Neural progenitor cell (in vitro differentiated cells): ENCODE results near the gene ATXN7L1.

Source experiments
- EZH2 ChIP-seq: fragments of 200-600 bp; sonication (generic); IDR thresholded peaks from 2 replicates; pipeline ENCODE4 v1.6.1; 2017; ENCODE audit warnings: antibody characterized with exemption, mild to moderate bottlenecking, moderate library complexity
- EZH2phosphoT487 ChIP-seq: fragments of 200-600 bp; sonication (generic); IDR thresholded peaks from 2 replicates; pipeline ENCODE4 v1.6.1; 2017; ENCODE audit warnings: antibody characterized with exemption
- TF ChIP-seq, protein P1 (sequence below): fragments of 200-600 bp; sonication (generic); IDR thresholded peaks from 2 replicates; pipeline ENCODE4 v1.5.1; 2017; ENCODE audit warnings: antibody characterized with exemption, mild to moderate bottlenecking

DNA sequence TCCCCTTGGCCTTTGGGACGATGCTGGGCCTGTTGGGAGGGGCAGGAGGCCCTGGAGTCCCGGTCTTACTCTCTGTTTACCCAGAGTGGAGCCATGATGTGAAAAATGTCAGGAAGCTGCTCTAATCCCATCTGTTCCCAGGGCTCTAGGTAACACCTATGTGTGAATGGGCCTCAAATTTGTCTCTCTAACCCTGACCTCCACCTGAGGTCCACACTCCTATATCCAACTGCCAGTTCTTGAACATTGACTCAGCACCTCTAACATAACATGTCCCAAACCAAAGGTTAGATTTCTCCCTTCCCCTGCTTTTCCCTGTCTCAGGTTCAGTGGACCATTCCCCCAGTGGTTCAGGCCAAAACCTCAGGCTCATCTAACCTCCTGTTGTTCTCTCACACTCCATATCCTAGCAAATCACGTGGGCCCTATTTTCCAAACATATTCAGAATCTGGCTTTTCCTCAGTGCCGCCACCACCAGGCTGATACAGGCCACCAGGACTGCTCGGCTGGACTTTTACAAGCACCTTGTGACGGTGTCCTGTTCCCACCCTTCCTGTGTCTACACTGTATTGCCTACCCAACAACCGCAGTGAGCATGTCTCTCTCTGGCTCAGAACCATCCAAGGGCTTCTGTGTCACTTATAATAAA, 130.6 kb downstream of the ATXN7L1 start:
- TF ChIP-seq, protein P1, sequence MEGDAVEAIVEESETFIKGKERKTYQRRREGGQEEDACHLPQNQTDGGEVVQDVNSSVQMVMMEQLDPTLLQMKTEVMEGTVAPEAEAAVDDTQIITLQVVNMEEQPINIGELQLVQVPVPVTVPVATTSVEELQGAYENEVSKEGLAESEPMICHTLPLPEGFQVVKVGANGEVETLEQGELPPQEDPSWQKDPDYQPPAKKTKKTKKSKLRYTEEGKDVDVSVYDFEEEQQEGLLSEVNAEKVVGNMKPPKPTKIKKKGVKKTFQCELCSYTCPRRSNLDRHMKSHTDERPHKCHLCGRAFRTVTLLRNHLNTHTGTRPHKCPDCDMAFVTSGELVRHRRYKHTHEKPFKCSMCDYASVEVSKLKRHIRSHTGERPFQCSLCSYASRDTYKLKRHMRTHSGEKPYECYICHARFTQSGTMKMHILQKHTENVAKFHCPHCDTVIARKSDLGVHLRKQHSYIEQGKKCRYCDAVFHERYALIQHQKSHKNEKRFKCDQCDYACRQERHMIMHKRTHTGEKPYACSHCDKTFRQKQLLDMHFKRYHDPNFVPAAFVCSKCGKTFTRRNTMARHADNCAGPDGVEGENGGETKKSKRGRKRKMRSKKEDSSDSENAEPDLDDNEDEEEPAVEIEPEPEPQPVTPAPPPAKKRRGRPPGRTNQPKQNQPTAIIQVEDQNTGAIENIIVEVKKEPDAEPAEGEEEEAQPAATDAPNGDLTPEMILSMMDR, result no peak
- TF ChIP-seq EZH2 (no peak), EZH2phosphoT487 (no peak)
